ENCODE data around the gene GTF2H2C_2.
"Not testable (repeated sequence)": the region's sequence is repeated elsewhere in the genome, so short reads cannot be mapped to it uniquely, and the experiment has no call there.

The GTF2H2C_2 gene

DNA sequence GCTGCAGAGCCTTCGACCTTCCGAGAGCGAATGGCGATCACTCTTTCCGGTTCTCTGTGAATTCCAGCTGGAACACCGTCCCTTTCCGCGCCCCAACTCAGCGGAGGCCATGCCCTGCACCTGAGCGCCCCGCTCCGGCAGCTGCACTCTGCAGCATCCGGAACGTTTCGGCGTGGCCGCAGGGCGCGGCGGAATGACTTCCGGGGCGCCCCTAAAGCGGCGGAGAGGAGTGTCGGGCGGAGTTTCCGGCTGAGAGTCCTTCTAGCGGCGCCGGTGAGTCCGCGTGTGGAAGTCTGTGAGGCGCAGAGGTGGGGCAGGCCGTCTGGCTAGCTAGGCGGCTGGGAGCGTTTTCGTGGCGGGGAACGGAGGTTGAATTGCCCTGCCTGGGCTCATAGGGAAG lies at the start of gene GTF2H2C_2:
Gene GTF2H2C_2 (plus strand): TSS at position 252 of the 400 bp plus-strand sequence.
- intact Hi-C loops (cut with DNase I); H3K27me3 ChIP-seq; H3K9me3 ChIP-seq; H3K27ac ChIP-seq (replicated peaks in 1 of 4); H3K4me3 ChIP-seq; H3K4me1 ChIP-seq; H3K36me3 ChIP-seq; DNase-seq (ENCODE audit: extremely low spot score): not testable (repeated sequence)
- no CpG with 5 or more reads among the region's 39 CpGs for WGBS

DNA sequence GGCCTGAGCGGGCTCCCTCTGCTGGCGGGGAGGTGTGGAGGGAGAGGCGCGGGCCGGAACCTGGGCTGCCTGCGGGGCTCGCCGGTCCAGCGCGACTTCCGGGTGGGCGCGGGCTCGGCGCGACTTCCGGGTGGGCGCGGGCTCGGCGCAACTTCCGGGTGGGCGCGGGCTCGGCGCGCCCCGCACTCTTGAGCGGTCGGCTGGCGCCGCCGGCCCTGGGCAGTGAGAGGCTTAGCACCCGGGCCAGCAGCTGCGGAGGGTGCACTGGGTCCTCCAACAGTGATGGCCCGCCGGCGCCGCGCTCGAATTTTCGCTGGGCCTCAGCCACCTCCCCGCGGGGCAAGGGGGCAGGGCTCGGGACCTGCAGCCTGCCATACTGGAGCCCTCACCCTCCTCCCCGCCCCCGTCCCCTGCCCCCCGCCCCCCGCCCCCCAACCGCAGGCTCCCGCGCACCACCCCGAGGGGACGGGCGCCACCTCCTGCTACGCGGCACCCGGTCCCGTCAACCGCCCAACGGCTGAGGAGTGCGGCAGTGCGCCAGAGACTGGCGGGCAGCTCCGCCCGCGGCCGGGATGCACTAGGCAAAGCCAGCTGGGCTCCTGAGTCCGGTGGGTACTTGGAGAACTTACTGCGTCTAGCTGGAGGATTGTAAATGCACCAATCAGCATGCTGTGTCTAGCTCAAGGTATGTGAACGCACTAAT lies 14.0 kb upstream of the GTF2H2C_2 start:
- WGBS, result no CpG with 5 or more reads among the region's 71 CpGs
- DNase-seq (ENCODE audit: extremely low spot score); H3K36me3 ChIP-seq; H3K9me3 ChIP-seq; H3K27me3 ChIP-seq; H3K4me1 ChIP-seq; intact Hi-C loops (cut with DNase I): not testable (repeated sequence)
- peak overlapping the region; percentile 70 to 80 (median 74) for H3K27ac ChIP-seq (replicated peaks in 1 of 4)
- TF ChIP-seq, protein P1, sequence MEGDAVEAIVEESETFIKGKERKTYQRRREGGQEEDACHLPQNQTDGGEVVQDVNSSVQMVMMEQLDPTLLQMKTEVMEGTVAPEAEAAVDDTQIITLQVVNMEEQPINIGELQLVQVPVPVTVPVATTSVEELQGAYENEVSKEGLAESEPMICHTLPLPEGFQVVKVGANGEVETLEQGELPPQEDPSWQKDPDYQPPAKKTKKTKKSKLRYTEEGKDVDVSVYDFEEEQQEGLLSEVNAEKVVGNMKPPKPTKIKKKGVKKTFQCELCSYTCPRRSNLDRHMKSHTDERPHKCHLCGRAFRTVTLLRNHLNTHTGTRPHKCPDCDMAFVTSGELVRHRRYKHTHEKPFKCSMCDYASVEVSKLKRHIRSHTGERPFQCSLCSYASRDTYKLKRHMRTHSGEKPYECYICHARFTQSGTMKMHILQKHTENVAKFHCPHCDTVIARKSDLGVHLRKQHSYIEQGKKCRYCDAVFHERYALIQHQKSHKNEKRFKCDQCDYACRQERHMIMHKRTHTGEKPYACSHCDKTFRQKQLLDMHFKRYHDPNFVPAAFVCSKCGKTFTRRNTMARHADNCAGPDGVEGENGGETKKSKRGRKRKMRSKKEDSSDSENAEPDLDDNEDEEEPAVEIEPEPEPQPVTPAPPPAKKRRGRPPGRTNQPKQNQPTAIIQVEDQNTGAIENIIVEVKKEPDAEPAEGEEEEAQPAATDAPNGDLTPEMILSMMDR (IDR thresholded peaks at IDR 0.05), result peak in 1 of 3 experiments; percentile 28
- peak; percentile 20 to 24 for TF ChIP-seq POLR2AphosphoS5 (IDR thresholded peaks at IDR 0.05)
- H3K4me3 ChIP-seq, result peak overlapping the region; percentile 49 to 69 (median 58)

DNA sequence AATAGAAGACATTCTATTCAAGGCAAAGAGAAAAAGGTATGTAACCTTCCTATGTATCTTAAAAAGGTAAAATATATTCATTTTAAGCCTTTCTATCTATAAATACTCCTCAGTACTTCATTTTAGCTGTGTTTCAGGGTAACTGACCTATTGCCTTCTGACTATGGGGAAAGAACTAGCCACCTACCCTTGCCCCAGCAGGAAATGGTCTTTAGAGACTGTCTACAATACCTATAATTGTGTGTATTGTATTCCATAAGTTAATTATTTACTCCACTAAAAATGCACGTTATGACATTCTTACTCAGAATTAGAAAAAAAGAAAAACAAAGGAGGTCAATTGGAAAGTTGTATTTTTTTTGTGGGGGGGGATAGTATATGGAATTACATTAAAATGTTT lies 6.2 kb downstream of the GTF2H2C_2 start:
- DNase-seq (ENCODE audit: extremely low spot score); H3K27ac ChIP-seq (replicated peaks in 1 of 4); H3K9me3 ChIP-seq; H3K4me1 ChIP-seq; H3K27me3 ChIP-seq; H3K4me3 ChIP-seq; intact Hi-C loops (cut with DNase I); H3K36me3 ChIP-seq: not testable (repeated sequence)
- no CpG with 5 or more reads among the region's 1 CpG for WGBS

DNA sequence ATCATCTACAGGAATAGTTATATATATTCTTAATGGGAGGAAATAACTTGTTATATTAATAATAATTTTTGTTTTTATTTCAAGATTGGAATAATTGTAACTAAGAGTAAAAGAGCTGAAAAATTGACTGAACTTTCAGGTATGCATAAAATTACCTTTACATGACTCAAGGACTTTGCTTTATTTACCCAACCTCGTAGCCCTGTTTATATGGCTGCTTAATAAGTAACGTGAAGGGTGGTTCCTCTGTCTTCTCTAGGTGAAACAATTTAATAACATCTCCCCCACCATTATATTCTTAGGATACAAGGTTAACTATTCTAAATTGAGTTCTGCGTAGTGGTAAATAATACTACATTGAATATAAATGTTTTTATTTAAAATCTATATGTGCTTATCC lies 8.0 kb downstream of the GTF2H2C_2 start:
- DNase-seq (ENCODE audit: extremely low spot score); H3K4me1 ChIP-seq; H3K27ac ChIP-seq (replicated peaks in 1 of 4); H3K36me3 ChIP-seq; H3K4me3 ChIP-seq; intact Hi-C loops (cut with DNase I); H3K27me3 ChIP-seq; H3K9me3 ChIP-seq: not testable (repeated sequence)
- WGBS, result no CpG with 5 or more reads among the region's 3 CpGs

DNA sequence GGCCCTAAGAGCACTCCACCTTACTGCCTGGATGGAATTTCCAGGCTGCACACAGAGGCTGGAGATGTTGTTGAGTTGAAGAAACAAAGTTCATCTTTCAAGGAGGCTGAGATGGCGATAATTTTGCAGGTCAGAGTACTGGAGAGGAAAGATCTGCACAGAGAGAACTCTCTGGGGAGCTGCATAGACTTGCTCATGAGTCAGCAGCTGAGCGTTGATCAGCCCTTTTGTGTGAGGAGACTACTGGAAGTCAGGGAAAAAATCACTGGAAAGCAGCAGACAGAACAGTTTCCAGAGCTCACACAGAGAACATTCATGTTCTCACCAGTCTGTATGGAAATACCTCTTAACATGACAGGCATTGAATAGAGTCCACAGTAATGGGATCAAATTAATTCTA lies 23.4 kb downstream of the GTF2H2C_2 start:
- intact Hi-C loops (cut with DNase I); H3K27me3 ChIP-seq; H3K9me3 ChIP-seq; H3K4me3 ChIP-seq; H3K27ac ChIP-seq (replicated peaks in 1 of 4); H3K36me3 ChIP-seq; H3K4me1 ChIP-seq; DNase-seq (ENCODE audit: extremely low spot score): not testable (repeated sequence)
- WGBS, result no CpG with 5 or more reads among the region's 2 CpGs

DNA sequence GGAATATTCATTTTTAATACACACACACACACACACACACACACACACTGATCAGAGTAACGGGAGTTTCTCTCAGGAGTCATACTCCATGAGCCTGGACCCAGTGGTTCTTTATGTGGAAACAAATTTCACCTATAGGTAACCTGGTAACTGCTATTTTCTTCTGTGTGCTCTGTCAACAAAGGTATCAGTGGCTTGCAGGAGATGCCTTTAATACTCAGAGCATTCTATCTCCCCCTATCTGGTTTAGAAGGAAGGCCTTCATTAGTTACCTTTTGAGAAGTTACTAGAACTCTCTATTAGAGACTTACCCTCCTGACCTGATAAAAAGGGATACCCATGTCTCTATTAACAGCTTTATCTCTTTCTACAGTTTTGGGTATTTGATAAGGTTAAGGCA lies 34.4 kb downstream of the GTF2H2C_2 start:
- H3K27me3 ChIP-seq; H3K27ac ChIP-seq (replicated peaks in 1 of 4); H3K4me3 ChIP-seq; H3K4me1 ChIP-seq; H3K9me3 ChIP-seq; DNase-seq (ENCODE audit: extremely low spot score); intact Hi-C loops (cut with DNase I); H3K36me3 ChIP-seq: not testable (repeated sequence)
- WGBS, result no CpG with 5 or more reads among the region's 1 CpG

DNA sequence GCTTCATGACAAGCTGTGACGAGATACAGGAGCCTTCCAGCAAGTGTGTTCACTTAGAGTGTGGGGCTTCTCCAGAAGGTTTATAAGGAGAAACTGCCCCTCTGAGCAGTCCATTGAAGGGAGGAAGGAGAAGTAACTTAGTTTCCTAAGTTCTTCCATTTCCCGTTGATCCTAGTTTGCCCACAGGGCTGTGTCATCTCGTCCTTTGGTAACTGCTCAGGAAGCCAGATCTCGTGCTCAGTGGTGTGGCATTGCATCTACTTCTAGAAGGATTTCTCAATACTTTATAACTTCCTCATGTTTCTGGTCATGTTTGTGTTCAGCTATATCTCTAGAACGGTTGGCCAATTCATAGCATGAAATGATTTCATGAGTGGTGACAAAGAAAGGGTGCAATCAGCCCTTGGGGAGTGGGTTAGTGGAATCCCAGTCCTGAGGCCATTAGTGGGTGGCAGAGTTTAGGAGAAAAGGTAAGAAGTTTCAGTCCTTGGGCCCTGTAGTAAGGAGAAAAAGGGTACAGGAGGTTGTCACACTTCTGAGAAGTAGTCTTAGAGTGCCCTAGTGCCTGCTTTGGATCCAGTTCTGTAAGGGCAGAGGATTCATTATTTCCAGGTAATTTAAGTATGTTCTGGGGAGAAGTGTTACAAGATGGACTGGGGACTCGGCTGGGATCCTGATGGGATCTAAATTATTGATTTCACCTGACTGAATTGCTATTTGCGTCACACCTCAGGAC lies 36.2 kb downstream of the GTF2H2C_2 start:
- H3K36me3 ChIP-seq; H3K27me3 ChIP-seq; DNase-seq (ENCODE audit: extremely low spot score); H3K4me1 ChIP-seq; H3K4me3 ChIP-seq; H3K9me3 ChIP-seq; H3K27ac ChIP-seq (replicated peaks in 1 of 4); intact Hi-C loops (cut with DNase I): not testable (repeated sequence)
- no CpG with 5 or more reads among the region's 7 CpGs for WGBS

DNA sequence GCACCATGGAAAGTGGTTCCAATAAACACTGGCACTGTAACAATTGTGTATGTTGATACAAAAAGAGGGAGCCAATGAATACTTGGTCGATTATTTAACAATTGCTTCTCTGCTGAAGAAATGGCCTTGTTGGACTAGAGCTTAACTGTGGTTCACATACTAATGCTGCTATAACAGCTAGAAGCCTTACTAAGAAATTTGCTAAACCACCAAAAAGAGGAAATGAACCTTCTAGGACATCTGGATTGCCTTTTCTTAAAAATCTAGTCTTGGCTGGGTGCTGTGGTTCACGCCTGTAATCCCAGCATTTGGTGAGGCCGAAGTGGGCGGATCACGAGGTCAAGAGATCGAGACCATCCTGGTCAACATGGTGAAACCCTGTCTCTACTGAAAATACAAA lies 41.9 kb downstream of the GTF2H2C_2 start:
- WGBS, result no CpG with 5 or more reads among the region's 6 CpGs
- H3K27me3 ChIP-seq; DNase-seq (ENCODE audit: extremely low spot score); H3K36me3 ChIP-seq; H3K27ac ChIP-seq (replicated peaks in 1 of 4); H3K4me1 ChIP-seq; H3K4me3 ChIP-seq; intact Hi-C loops (cut with DNase I); H3K9me3 ChIP-seq: not testable (repeated sequence)

DNA sequence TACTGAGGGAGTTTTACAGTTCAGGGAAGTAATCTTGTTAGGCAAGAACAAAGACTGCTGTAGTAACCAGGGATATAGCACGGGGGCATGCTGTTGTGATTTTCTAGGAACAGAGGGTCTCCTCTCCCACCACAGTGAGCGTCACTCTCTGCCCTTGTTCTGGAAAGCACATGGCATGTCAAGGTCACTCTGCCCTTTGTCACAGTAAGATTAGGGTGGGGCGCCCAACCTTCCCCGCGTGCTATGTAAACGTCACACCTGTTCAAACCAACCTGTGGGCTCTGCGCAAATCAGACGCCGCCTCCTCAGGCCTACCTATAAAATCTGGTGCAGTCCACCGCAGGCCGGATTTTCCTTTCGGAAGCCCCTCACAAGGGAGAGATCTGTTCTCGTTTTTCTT lies 44.0 kb downstream of the GTF2H2C_2 start:
- H3K27me3 ChIP-seq; H3K4me1 ChIP-seq; H3K36me3 ChIP-seq; H3K4me3 ChIP-seq; intact Hi-C loops (cut with DNase I); H3K9me3 ChIP-seq; H3K27ac ChIP-seq (replicated peaks in 1 of 4); DNase-seq (ENCODE audit: extremely low spot score): not testable (repeated sequence)
- WGBS, result 97% methylated on average over 5 of the region's 13 CpGs

DNA sequence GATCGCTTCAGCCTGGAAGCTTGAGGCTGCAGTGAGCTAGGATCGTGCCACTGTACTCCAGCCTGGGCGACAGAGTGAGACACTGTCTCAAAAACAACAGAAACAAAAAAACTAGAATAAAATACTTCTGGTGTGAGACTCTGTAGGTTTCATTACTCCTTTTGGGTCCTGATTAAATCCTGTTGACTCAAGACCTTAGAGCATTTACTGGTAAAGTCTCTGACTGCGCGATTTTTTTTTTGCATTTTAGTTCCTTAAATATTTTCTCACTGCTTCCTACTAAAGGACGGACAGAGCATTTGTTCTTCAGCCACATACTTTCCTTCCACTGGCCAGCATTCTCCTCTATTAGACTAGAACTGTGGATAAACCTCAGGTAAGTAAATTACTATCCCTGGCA lies 46.8 kb downstream of the GTF2H2C_2 start:
- intact Hi-C loops (cut with DNase I); H3K27ac ChIP-seq (replicated peaks in 1 of 4); H3K4me3 ChIP-seq; DNase-seq (ENCODE audit: extremely low spot score); H3K9me3 ChIP-seq; H3K27me3 ChIP-seq; H3K36me3 ChIP-seq; H3K4me1 ChIP-seq: not testable (repeated sequence)
- WGBS, result no CpG with 5 or more reads among the region's 6 CpGs

DNA sequence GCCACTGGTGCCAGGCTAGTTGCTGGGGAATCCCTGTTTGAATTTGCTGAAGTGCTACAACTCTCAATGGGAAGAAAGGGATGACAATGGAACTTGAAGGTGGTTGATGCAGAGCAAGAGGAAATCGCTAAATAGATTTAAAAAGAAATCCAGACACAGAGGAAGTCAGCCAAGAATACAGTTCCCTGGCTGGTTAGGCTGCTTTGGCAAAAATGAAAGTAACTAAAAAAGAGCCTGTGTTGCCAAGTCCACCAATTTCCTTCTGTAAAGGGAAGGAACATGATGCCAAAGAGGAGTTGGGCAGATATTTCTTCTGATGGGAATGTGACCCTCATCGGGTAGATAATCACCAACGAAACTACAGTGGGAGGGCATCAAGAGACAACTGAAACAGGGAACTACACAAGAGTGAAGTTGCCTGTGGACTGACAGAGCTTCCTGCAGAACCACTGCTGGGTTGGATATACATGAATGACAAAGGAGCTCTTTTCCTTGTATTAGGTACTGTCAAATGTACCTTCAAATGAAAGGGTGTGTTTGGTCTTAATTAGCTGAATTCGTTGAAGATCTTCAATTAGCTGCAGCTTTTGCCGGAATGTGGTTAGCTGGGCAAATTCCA lies 49.0 kb downstream of the GTF2H2C_2 start:
- WGBS, result no CpG with 5 or more reads among the region's 5 CpGs
- not testable (repeated sequence) for H3K4me1 ChIP-seq

More for the DNA sequence above, 49.0 kb downstream of the GTF2H2C_2 start:
- DNase-seq (ENCODE audit: extremely low spot score); H3K4me3 ChIP-seq; intact Hi-C loops (cut with DNase I); H3K36me3 ChIP-seq; H3K27me3 ChIP-seq; H3K27ac ChIP-seq (replicated peaks in 1 of 4); H3K9me3 ChIP-seq: not testable (repeated sequence)

Measured in esophagus muscularis mucosa (tissue), 4 donors.